MM.1S (cell line): ENCODE results near the gene PPP2R5E.

Source experiments
- DNase-seq: peaks from one replicate; pipeline ENCODE4 v3.0.0-alpha.2; 2015
- H2AFZ ChIP-seq: fragments of 300-600 bp; sonication (generic); 2 replicates; pipeline ENCODE4 v1.6.0; 2016; ENCODE audit warnings: antibody characterized with exemption, low read length
- H3F3A ChIP-seq: fragments of 300-600 bp; sonication (generic); 2 replicates; pipeline ENCODE4 v1.6.1; 2016; ENCODE audit warnings: mild to moderate bottlenecking, antibody characterized with exemption, low read length, moderate library complexity, mixed read lengths; ENCODE audit not compliant: insufficient read depth
- H3K27ac ChIP-seq: fragments of 300-600 bp; sonication (generic); 2 replicates; pipeline ENCODE4 v1.5.1; 2016; ENCODE audit warnings: mild to moderate bottlenecking, low read length
- H3K27me3 ChIP-seq: fragments of 300-600 bp; sonication (generic); replicated peaks from 2 replicates; pipeline ENCODE4 v1.6.0; 2016; ENCODE audit warnings: low read length; ENCODE audit not compliant: insufficient read depth
- H3K36me3 ChIP-seq: fragments of 300-600 bp; sonication (generic); replicated peaks from 2 replicates; pipeline ENCODE4 v1.6.1; 2016; ENCODE audit warnings: mild to moderate bottlenecking, low read length, mixed read lengths; ENCODE audit not compliant: insufficient read depth
- H3K4me1 ChIP-seq: fragments of 300-600 bp; sonication (generic); 2 replicates; pipeline ENCODE4 v1.6.1; 2016; ENCODE audit warnings: low read length, mixed read lengths
- H3K4me2 ChIP-seq: fragments of 300-600 bp; sonication (generic); 2 replicates; pipeline ENCODE4 v1.6.0; 2016; ENCODE audit warnings: low read depth, low read length
- H3K4me3 ChIP-seq: fragments of 300-600 bp; sonication (generic); 2 replicates; pipeline ENCODE4 v1.5.1; 2016; ENCODE audit warnings: low read length, mixed read lengths
- H3K79me2 ChIP-seq: fragments of 300-600 bp; sonication (generic); 2 replicates; pipeline ENCODE4 v1.6.1; 2016; ENCODE audit warnings: mixed run types, low read length, mixed read lengths
- H3K9ac ChIP-seq: fragments of 300-600 bp; sonication (generic); 2 replicates; pipeline ENCODE4 v1.6.1; 2016; ENCODE audit warnings: low read length, mixed read lengths
- H3K9me2 ChIP-seq: fragments of 300-600 bp; sonication (generic); replicated peaks from 2 replicates; pipeline ENCODE4 v1.6.1; 2016; ENCODE audit warnings: mild to moderate bottlenecking, low read length, mixed read lengths; ENCODE audit not compliant: insufficient read depth
- H3K9me3 ChIP-seq: fragments of 300-600 bp; sonication (generic); replicated peaks from 2 replicates; pipeline ENCODE4 v1.6.1; 2016; ENCODE audit warnings: mild to moderate bottlenecking, low read length, mixed read lengths; ENCODE audit not compliant: insufficient read depth
- H4K20me1 ChIP-seq: fragments of 300-600 bp; sonication (generic); 2 replicates; pipeline ENCODE4 v1.6.1; 2016; ENCODE audit warnings: mild to moderate bottlenecking, low read length, moderate library complexity, mixed read lengths; ENCODE audit not compliant: insufficient read depth
- EZH2 ChIP-seq: fragments of 300-600 bp; sonication (generic); optimal IDR thresholded peaks from 2 replicates; pipeline ENCODE3; 2017; ENCODE audit warnings: low read depth, mild to moderate bottlenecking, antibody characterized with exemption, low read length, mixed read lengths
- EZH2phosphoT487 ChIP-seq: fragments of 300-600 bp; sonication (generic); IDR thresholded peaks from 2 replicates; pipeline ENCODE4 v1.6.1; 2018; ENCODE audit warnings: antibody characterized with exemption, low read length
- TF ChIP-seq, protein P1 (sequence below): fragments of 300-600 bp; sonication (generic); IDR thresholded peaks from 2 replicates; pipeline ENCODE4 v1.5.1; 2016; ENCODE audit warnings: antibody characterized with exemption, low read length, mixed read lengths

Gene PPP2R5E

GRCh38 chr14:63357841-63358240 is 185.3 kb downstream of the PPP2R5E start:
- Histone ChIP-seq H2AFZ (no peak overlapping the region), H3K36me3 (no peaks in the 10 kb centered on the region), H3F3A (no peaks in the 10 kb centered on the region), H3K9me3 (no peaks in the 10 kb centered on the region), H3K4me2 (no peak overlapping the region), H3K9ac (no peak overlapping the region), H3K9me2 (no peaks in the 10 kb centered on the region), H4K20me1 (no peaks in the 10 kb centered on the region), H3K4me1 (no peaks in the 10 kb centered on the region), H3K4me3 (no peak overlapping the region), H3K27ac (no peak overlapping the region), H3K79me2 (no peaks in the 10 kb centered on the region), H3K27me3 (no peaks in the 10 kb centered on the region)
- no peak for TF ChIP-seq EZH2
- no peak for TF ChIP-seq EZH2phosphoT487
- TF ChIP-seq, protein P1, sequence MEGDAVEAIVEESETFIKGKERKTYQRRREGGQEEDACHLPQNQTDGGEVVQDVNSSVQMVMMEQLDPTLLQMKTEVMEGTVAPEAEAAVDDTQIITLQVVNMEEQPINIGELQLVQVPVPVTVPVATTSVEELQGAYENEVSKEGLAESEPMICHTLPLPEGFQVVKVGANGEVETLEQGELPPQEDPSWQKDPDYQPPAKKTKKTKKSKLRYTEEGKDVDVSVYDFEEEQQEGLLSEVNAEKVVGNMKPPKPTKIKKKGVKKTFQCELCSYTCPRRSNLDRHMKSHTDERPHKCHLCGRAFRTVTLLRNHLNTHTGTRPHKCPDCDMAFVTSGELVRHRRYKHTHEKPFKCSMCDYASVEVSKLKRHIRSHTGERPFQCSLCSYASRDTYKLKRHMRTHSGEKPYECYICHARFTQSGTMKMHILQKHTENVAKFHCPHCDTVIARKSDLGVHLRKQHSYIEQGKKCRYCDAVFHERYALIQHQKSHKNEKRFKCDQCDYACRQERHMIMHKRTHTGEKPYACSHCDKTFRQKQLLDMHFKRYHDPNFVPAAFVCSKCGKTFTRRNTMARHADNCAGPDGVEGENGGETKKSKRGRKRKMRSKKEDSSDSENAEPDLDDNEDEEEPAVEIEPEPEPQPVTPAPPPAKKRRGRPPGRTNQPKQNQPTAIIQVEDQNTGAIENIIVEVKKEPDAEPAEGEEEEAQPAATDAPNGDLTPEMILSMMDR: no peak
- no peak for DNase-seq

DNA sequence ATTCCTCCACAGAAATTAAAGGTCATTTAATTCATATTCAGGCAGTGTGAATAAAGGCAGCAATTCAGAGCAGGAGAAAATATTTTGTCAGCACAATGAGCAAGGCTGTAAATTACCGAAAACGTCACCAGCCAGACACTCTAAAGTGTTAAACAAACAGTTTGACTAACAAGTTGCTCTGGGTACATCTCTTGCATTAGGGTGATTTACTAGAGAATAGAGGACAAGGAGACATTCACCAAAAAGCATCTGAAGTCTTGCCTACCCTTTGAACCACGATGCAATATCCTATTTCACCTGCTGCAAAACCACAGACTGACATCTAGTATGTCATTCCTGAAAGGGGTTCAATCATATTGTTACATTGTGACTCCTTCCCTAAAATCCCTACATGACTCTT is 197.4 kb downstream of the PPP2R5E start:
- Histone ChIP-seq H3K27ac (no peak overlapping the region), H3K4me3 (no peak overlapping the region), H3K79me2 (no peaks in the 10 kb centered on the region), H4K20me1 (no peaks in the 10 kb centered on the region), H3K4me2 (no peak overlapping the region), H3K9me2 (no peaks in the 10 kb centered on the region), H3F3A (no peaks in the 10 kb centered on the region), H3K9ac (no peak overlapping the region), H3K36me3 (no peaks in the 10 kb centered on the region), H3K27me3 (no peaks in the 10 kb centered on the region), H2AFZ (no peak overlapping the region), H3K9me3 (no peaks in the 10 kb centered on the region), H3K4me1 (no peaks in the 10 kb centered on the region)
- TF ChIP-seq EZH2 (no peak), EZH2phosphoT487 (no peak)
- TF ChIP-seq, protein P1: no peak
- no peak for DNase-seq

GRCh38 chr14:63344336-63344735 is 198.8 kb downstream of the PPP2R5E start:
- Histone ChIP-seq H3K9me2 (no peaks in the 10 kb centered on the region), H3K4me2 (no peak overlapping the region), H3K79me2 (no peaks in the 10 kb centered on the region), H3K36me3 (no peaks in the 10 kb centered on the region), H3K9ac (no peak overlapping the region), H4K20me1 (no peaks in the 10 kb centered on the region), H3K27me3 (no peaks in the 10 kb centered on the region), H3K27ac (no peak overlapping the region), H2AFZ (no peak overlapping the region), H3F3A (no peaks in the 10 kb centered on the region), H3K4me3 (no peak overlapping the region), H3K9me3 (no peaks in the 10 kb centered on the region), H3K4me1 (no peaks in the 10 kb centered on the region)
- DNase-seq: no peak
- TF ChIP-seq EZH2phosphoT487: no peak
- no peak for TF ChIP-seq EZH2
- TF ChIP-seq, protein P1: no peak
